Stimulated activated CD8-positive, alpha-beta memory T cell treated with anti-CD3 and anti-CD28 coated beads, Interleukin-7, amount 100 ng/mL, for 4 hours (primary cell): ENCODE data around the gene IL4I1.
"Not testable (repeated sequence)": the region's sequence is repeated elsewhere in the genome, so short reads cannot be mapped to it uniquely, and the experiment has no call there.

Experiments
- DNase-seq, 2 donors: peaks; one replicate each; pipeline ENCODE4 v3.0.0-alpha.2; 2020; ENCODE audit warnings: low read depth in 2 of 2

IL4I1 gene, protein sequence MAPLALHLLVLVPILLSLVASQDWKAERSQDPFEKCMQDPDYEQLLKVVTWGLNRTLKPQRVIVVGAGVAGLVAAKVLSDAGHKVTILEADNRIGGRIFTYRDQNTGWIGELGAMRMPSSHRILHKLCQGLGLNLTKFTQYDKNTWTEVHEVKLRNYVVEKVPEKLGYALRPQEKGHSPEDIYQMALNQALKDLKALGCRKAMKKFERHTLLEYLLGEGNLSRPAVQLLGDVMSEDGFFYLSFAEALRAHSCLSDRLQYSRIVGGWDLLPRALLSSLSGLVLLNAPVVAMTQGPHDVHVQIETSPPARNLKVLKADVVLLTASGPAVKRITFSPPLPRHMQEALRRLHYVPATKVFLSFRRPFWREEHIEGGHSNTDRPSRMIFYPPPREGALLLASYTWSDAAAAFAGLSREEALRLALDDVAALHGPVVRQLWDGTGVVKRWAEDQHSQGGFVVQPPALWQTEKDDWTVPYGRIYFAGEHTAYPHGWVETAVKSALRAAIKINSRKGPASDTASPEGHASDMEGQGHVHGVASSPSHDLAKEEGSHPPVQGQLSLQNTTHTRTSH

DNA sequence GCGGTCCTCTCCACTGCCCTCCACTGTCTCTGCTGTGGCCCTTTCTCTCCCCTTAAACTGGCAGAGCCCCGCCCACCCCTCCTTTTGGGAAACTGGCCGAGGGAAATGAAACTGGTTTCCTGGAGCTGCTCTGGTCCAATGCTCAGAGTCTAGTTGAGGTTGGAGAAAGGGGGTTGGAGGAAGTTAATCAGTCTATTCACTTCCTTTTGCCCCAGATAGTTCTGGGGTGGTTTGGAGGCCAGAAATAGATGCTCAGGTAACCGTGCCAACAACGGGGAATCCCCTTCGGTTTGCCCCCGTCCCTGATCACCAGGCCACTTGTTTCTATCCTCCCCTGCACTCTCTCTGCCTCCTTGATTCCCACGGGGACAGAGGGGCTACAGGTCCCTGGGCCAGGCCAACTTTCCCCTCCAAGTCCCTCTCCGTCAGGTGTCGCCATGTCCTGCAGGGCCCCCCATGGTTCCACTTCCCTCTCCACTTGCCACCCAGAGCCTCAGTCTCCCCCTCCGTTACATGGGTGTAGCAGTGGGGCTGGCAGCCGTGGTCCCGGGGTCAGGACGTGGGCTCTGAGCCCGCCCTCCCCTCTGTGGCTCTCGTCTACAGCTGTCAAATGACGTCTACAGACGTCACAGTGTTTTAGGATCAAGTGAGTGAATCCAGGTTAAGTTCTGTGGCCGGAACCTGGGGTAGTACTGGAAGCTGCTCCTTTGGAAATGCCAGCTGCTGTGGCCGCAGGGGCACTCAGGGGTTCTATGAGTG is at the start of gene IL4I1:
Gene IL4I1, minus strand, starts transcription at position 25 of the 759 bp plus-strand sequence. CDS start 727 bp downstream, outside the sequence.
- peak; percentile 55 to 59 for DNase-seq

DNA sequence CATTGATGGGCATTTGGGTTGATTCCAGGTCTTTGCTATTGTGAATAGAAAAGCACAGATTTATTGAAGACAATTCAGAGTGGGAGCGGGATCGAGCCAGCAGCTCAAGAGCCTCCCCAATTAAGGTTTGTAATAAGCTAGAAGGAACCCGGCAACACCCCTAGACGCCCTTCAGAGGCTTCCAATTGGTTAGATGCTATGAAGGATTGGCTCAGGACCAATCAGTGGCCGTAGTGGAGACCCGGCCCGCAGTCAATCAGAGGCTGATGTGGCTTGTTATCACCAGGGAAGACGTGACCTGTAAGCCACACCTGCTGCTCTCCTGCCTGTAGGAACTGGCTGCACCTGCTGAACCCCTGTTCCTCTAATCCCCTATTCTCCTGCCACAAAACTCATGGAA is 49.7 kb upstream of the IL4I1 start:
- DNase-seq = no peak

DNA sequence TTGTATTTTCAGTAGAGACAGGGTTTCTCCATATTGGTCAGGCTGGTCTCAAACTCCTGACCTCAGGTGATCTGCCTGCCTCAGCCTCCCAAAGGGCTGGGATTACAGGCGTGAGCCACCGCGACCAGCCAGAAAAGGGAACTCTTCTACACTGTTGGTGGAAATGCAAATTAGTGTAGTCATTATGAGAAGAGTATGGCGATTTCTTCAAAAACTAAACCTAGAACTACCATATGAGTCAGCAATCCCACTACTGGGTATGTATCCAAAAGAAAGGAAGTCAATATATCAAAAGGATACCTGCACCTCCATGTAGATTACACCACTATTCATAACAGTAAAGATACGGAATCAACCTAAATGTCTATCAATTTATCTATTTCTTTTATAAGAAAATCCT is 47.9 kb upstream of the IL4I1 start:
- DNase-seq = not testable (repeated sequence)

DNA sequence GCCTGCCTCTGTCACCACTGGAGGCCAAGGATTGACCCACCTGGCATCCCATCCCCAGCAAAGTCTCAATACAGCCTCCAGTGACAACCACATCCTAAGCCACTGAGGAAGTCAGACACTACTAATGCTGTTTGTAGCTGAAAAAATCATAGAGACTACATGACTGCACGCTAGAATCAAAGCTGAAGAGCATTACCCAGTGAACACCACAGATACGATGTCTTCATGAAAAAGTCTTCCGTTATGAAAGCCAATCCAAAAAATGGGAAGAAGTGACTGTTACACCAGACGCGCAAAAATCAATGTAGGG is 43.8 kb upstream of the IL4I1 start:
- DNase-seq = no peak

DNA sequence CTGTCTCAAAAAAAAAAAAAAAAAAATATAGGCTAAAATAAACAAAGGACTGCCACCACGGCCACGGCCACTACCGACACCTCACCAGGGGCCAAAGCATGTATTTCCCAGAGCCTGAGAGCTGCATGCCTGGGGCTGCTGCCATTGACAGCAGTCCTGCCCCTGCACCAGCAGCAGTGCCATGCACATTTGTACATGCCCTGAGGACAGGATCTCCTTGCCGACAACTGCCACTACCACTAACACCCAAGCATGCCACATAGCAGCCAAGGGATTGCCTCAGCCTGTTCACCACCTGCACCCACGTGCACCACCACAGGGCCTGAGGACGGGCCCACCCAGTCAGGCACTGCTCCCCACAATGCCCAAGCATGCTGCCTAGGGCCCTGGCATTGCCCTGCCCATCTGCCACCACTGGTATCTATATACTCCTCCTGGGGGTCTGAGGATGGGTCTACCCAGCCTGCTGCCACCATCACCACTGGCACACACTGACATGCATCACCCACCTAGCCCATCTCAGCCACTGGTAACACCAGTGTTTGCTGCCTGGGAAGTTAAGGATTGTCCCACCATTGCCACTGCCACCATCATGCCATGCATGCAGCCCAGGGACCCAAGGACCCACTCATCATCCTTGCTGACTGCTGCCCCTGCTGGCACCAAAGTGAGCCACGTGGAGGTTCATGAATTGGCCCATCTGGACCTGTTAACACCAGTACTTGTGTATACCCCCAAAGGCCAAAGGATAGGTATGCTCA is 43.2 kb upstream of the IL4I1 start:
- no peak for DNase-seq

DNA sequence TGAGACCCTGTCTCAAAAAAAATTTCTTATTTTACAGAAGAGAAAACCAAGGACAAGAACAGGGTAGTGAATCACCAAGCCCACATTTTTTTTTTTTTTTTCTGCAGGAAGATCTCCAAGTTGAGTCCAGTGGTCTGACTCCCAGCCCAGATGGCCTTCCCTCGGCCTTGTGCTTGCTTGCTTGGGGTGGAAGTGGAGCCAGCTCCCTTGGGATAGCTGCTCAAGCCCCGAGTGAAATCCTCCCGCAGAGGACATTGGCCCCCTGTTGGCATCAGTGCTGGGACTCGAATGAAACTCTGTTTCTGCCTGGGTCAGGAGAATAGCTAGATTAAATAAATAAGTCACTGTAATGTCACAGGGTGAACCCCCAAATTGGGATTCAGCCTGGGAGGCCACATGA is 42.0 kb upstream of the IL4I1 start:
- DNase-seq = no peak

DNA sequence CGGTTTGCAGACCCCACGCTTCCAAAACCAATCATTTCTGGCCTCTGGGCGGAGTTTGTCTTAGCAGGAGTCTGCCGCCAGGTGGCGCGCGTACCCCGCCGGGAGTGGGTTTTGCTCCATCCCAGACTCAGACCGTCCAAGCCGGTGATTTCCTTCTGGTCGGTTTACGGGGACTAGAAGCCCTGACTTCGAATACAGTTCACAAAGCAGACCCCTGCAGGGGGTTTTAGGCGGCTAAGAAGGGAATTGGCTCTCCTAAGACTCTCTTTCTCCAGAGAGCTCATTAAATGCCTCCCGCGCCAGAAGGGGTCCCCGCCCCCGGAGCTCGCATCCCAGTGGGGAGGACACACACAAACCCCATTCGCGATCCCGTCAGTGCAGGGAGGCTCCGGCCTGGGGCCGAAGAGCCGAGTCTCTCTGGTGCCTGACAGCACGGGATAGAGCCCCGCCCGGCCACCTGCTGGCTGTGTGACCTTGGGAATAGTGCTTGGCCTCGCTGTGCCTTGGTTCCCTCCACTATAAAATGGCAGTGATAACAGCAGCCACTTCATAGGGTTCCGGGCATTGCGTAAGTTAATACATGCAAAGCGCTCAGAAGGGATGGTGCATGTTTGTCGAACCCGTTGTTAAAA is 41.2 kb upstream of the IL4I1 start:
- DNase-seq = peak; percentile 52 to 60

DNA sequence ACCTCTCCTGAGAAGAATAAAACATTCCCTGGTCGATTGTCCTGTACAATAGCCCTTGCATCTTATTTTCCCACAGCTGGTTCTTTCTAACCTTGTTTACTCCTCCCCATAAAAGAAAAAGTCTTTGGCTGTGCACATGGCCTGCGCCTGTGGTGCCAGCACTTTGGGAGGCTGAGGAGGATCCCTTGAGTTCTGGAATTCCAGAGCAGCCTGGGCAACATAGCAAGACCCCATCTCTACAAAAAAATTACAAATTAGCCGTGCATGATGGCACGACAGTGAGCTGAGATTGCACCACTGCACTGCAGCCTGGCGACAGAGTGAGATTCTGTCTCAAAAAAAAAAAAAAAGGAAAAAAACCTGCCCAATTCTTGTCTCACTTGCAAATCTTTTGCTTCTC is 39.9 kb upstream of the IL4I1 start:
- DNase-seq = no peak

DNA sequence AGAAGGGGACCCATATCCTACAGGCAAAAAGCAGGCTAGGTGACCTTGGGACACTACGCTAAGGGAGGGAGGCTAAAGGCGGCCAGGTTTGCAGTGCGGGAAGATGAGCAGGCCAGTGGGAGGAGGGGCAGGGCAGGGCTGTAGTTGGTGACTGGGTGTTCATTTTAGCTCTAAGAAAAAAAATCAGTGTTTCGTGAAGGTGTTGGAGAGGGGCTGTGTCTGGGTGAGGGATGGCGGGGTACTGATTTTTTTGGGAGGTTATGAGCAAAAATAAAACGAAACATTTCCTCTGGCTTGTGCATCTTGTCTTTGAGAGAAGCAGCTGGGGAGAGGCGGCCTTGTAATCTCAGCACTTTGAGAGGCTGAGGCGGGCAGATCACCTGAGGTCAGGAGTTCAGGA is 37.0 kb upstream of the IL4I1 start:
- DNase-seq = no peak

DNA sequence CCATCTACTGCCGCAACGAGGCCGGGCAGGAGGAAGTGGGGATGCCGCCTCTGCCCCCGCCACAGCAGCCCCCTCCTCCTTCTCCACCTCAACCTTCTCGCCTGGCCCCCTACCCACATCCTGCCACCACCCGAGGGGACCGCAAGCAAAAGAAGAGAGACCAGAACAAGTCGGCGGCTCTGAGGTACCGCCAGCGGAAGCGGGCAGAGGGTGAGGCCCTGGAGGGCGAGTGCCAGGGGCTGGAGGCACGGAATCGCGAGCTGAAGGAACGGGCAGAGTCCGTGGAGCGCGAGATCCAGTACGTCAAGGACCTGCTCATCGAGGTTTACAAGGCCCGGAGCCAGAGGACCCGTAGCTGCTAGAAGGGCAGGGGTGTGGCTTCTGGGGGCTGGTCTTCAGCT is 36.0 kb upstream of the IL4I1 start:
- DNase-seq = no peak

DNA sequence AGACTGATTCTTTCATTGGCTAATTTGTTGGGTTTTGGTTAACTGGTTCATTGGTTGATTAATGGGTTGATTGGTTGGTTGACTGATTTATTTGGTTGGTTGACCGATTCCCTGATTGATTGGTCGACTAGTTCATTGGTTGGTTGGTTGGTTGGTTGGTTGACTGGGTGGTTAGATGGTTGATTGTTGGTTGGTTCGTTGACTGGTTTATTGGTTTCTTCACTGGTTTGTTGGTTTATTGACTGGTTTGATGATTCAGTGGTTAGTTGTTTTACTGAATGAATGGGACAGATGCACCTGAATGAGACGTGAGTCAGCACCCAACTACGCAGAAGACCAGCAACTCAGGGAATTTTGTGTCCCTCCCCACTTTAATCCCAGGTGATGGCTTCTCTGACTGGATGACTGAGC is 35.4 kb upstream of the IL4I1 start:
- DNase-seq = no peak

DNA sequence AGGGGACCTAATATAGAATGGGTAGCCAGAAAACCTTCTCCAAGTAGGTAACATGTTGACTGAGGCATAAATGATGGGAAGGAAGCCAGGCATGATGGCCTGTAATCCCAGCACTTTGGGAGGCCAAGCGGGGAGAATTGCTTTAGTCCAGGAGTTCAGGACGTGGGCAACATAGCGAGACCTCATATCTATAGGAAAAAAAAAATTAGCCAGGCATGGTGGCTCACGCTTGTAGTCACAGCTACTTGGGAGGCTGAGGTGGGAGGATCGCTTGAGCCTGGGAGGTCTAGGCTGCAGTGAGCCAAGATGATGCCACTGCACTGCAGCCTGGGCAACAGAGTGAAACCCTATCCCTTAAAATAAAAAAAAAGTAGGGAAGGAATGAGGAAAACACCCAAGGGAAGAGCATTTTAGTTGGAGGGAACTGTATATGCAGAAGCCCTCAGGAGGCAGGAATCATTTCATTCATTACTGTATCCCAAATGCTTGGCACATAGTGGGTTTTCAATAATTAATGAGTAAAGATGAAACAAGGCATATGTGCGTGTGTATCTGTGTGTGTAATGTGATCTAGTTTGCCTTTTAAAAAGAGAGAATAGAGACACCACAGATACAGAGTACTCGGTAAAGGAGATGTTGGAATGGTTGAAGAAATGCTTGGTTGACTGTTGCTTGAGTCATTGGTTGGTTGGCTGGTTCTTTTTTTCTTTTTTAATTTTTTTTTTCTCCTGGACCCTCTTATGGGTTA is 34.8 kb upstream of the IL4I1 start:
- no peak for DNase-seq

DNA sequence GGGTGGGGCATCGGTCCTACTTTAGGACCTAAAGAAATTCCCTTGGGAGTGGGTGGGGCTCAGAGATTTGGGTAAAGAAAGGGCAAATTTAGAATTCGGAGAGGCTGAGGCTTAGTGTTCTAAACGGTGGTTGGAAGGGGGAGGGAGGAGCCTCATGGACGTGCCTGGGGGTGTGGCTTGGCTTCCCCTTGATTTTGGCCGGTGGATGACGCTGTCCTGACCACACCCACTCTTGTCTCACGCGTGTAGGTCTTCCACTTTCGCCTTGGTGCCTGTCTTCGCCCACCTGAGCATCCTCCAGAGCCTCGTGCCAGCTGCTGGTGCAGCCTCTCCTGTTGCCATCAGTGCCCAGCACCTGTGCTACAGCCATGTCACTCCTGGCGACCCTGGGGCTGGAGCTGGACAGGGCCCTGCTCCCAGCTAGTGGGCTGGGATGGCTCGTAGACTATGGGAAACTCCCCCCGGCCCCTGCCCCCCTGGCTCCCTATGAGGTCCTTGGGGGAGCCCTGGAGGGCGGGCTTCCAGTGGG is 33.9 kb upstream of the IL4I1 start:
- DNase-seq = no peak

DNA sequence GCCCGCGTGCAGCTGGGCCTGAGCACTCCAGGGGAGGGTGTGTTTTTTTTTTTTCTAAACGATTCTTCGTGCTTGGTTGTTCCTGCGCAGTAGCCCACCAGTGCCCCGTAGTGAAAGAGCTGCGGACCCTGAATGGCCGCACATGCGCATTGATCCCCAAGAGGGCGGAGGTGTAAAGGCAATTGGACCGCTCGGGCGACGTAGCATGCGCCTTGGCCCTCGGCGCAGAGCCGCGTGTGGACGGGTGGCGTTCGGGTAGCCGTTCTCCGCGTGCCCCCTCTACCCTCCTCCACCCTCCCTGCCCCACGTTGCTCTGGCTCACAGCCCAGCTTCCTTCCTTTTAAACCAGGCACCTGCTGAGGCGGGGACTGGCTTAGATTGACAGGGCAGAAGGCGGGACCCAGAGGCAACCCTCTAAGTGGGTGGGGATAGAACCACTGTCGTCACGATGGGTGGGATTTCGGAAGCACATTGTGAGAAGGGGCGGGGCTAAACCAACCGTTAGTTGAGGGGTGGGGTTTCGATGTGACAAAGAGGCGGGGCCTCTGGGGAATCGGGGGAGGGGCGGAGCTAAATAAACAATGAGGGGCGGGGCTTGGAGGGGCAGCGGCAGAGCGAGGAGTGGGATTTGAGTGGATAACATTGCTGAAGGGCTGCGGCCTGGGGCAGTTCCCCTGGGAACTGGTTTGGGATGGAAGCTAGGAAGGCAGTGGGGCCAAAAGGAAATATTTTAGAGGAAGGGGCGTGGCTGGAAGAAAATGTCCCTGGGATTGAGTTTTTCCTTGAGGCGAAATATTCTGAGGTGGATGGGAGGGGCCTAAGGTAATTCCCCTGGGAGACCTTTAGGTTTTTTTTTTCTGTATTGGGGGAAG is 33.2 kb upstream of the IL4I1 start:
- DNase-seq = peak; percentile 84 to 95

DNA sequence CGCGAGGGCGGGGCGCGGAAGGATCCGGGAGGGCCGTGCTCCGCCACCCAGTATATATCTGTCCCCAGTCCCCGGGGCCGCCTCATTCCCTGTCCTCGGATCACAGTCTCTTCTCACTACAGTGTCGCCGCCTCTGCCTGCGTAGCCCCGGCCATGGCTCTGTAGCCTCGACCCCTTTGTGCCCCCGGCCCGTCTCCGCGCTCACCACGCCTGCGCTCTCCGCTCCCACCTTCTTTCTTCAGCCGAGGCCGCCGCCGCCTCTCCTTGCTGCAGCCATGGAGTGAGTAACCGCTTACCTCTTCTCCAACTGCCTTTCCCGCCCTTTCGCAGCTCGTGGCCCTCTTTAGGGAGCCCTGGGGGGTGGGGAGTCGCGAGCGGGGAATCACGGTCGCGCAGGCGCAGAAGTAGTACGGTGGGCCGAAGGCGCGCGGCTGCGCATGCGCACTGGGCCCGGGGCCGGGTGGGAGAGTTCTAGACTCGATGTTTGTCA is 32.5 kb upstream of the IL4I1 start, which contains the start of the genes ATF5 and NUP62:
Gene ATF5, plus strand, starts transcription at position 85 of the 490 bp plus-strand sequence. CDS start 1,646 bp downstream, outside the sequence.
Gene NUP62, minus strand, starts transcription at position 384 of the 490 bp plus-strand sequence. CDS start 19,697 bp downstream, outside the sequence.
- peak; percentile 80 to 88 for DNase-seq

DNA sequence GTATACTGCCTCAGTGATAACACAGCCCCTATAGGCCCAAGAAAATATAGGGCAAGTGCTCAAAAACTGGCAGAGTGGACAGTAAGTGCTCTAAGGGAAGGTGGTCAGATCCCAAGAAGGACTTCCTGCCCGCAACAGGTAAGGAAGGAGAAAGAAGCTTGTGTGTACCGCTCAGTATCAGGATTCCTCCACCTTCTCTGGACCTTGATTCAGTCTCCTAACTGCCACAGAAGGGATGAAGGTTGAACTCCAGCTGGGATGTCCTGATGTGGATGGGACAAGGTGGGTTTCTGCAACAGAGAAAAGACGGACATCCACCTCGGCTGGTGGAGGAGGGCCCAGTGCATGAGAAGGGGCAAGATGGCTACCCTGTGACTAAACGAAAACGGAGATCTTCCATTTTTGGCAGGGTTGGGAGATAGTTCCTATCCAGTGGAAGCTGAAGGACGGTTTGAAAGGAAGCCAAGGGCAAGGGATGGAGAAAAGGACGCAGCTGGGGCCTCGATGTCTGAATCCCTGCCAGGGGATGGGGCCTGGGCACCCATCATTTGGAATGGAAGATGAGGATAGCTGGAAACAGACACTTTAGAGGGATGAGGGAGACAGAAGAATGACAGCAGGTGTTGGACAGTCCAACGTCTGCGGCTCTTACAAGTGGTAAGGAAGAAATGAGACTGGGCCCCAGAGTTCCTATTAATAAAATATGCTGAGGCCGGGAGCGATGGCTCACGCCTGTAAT is 31.0 kb upstream of the IL4I1 start:
- DNase-seq = no peak

DNA sequence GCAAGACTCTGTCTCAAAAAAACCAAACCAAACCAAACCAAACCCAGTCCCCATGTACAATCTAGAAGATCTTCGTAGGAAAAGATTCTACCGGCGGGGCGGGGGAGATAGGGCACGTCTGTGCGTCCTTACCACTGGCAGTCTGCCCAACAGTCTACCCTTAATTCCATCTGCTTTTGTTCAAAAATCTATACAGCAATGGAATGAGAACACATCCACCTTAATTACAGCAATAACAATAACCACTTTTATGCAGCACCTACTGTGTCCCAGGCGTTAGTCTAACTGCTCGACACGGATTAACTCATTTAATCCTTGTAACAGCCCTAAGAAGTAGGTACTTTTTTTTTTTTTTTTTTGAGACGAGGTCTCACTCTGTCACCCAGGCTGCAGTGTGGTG is 29.8 kb upstream of the IL4I1 start:
- DNase-seq = no peak

DNA sequence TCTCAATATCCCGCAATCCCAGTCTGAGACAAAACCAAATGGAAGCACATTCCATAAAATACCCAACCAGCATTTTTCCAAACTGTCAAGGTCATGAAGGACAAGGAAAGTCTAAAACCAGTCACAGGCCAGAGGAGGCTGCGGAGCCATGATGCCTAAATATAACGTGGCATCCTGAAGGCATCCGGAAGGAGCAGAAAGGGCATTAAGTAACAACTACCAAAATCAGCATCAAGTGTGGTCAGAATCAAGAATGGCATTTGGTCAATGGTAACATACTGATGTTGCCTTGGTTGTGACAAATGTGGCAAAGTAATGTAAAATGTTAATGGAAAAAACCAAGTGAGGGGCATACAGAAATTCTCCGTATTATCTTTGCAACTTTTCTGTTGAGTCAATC is 28.8 kb upstream of the IL4I1 start:
- DNase-seq = no peak

DNA sequence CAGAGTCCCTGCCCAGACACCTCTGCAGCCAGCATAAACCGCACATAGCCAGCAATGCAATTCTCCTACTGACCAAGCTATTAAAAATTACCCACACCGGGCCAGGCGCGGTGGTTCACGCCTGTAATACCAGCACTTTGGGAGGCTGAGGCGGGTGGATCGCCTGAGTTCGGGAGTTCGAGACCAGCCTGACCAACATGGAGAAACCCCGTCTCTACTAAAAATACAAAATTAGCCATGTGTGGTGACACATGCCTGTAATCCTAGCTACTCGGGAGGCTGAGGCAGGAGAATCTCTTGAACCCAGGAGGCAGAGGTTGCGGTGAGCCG is 28.2 kb upstream of the IL4I1 start:
- not testable (repeated sequence) for DNase-seq
